Activated CD8-positive, alpha-beta T cell treated with anti-CD3 and anti-CD28 coated beads, Interleukin-2, amount 10 ng/mL, durations not matched to agents 7 days and 5 days (primary cell): ENCODE results near the gene NETO2. TPM values are rescaled to one million over a fixed set of nuclear protein-coding genes. Genes with fewer than 3 reads are reported as not detected.
"Not testable (repeated sequence)": the region's sequence is repeated elsewhere in the genome, so short reads cannot be mapped to it uniquely, and the experiment has no call there.

ENCODE experiments used
- ATAC-seq: fragments of 150-1000 bp; cut with Tn5 transposase; one replicate; pipeline ENCODE4 v1.10.0; 2021; ENCODE audit warnings: moderate library complexity
- CTCF ChIA-PET: fragments of 350-600 bp; sonication (Branson Sonifier 250); formaldehyde crosslinking; loops from one replicate; lab custom pipeline; 2021; ENCODE audit warnings: antibody characterized with exemption; lab: Charles Lee
- POLR2A ChIA-PET: fragments of 350-600 bp; sonication (Branson Sonifier 250); formaldehyde crosslinking; loops from one replicate; lab custom pipeline; 2021; ENCODE audit warnings: antibody characterized with exemption; lab: Charles Lee
- DNase-seq: peaks from one replicate; pipeline ENCODE4 v3.0.0-alpha.2; 2020
- H3K27ac Mint-ChIP-seq: one replicate; pipeline ENCODE4 v1.8.0; 2021; ENCODE audit warnings: mild to moderate bottlenecking, mixed read lengths
- H3K27me3 Mint-ChIP-seq: one replicate; pipeline ENCODE4 v1.8.0; 2021; ENCODE audit warnings: low read depth, mixed read lengths
- H3K36me3 Mint-ChIP-seq: one replicate; pipeline ENCODE4 v1.8.0; 2021; ENCODE audit warnings: low read depth, mixed read lengths
- H3K4me1 Mint-ChIP-seq: one replicate; pipeline ENCODE4 v1.8.0; 2021; ENCODE audit warnings: low read depth, mixed read lengths
- H3K4me3 Mint-ChIP-seq: one replicate; pipeline ENCODE4 v1.8.0; 2021; ENCODE audit warnings: mild to moderate bottlenecking, mixed read lengths
- H3K9me3 Mint-ChIP-seq: one replicate; pipeline ENCODE4 v1.8.0; 2022; ENCODE audit warnings: mixed read lengths; ENCODE audit not compliant: insufficient read depth
- total RNA-seq, 2 experiments: library from RNA; stranded (reverse); gene quantifications; one replicate each; pipeline ENCODE4 v1.2.3, GENCODE V29; 2021

Gene NETO2
- total RNA-seq, 2 experiments from 2014 or later: 3.4 to 4.1 TPM

GRCh38 chr16:47134550-47134949 is 9.2 kb downstream of the NETO2 start:
- CTCF ChIA-PET: no interaction called here
- no peaks in the 10 kb centered on the region for H3K27me3 Mint-ChIP-seq
- ATAC-seq: no peak
- POLR2A ChIA-PET: no interaction called here
- H3K4me3 Mint-ChIP-seq: no peak overlapping the region
- H3K27ac Mint-ChIP-seq: no peak overlapping the region
- H3K36me3 Mint-ChIP-seq: no peaks in the 10 kb centered on the region
- no peak for DNase-seq
- peaks cover 6% of the 10 kb centered on the region for H3K4me1 Mint-ChIP-seq
- H3K9me3 Mint-ChIP-seq: no peaks in the 10 kb centered on the region

GRCh38 chr16:47132308-47132707 is 11.4 kb downstream of the NETO2 start:
- ATAC-seq: no peak
- H3K27ac Mint-ChIP-seq: no peak overlapping the region
- H3K4me3 Mint-ChIP-seq: no peak overlapping the region

GRCh38 chr16:47129755-47130435 is 13.8 kb downstream of the NETO2 start:
- Mint-ChIP-seq H3K4me3 (no peak overlapping the region), H3K27me3 (no peaks in the 10 kb centered on the region), H3K9me3 (no peaks in the 10 kb centered on the region), H3K36me3 (peaks cover 2% of the 10 kb centered on the region), H3K4me1 (no peaks in the 10 kb centered on the region), H3K27ac (no peak overlapping the region)
- ChIA-PET CTCF (interaction anchor here (0.9 kb wide), 1 partner anchor 92 kb away, joined by 3 read pairs; no protein-coding TSS in a partner anchor), POLR2A (no interaction called here)
- DNase-seq (no peak), ATAC-seq (no peak)

More at GRCh38 chr16:47132308-47132707, 11.4 kb downstream of the NETO2 start:
- ChIA-PET CTCF (interaction anchor here (1.8 to 3.2 kb wide), 3 partner anchors 9 to 95 kb away, joined by 4 to 15 read pairs (median 11); no protein-coding TSS in a partner anchor), POLR2A (no interaction called here)
- Mint-ChIP-seq H3K27me3 (no peaks in the 10 kb centered on the region), H3K4me1 (peaks cover 1% of the 10 kb centered on the region), H3K36me3 (peaks cover 2% of the 10 kb centered on the region), H3K9me3 (no peaks in the 10 kb centered on the region)
- no peak for DNase-seq

- Mint-ChIP-seq H3K27ac (no peak overlapping the region), H3K4me1 (no peaks in the 10 kb centered on the region), H3K27me3 (no peaks in the 10 kb centered on the region), H3K9me3 (no peaks in the 10 kb centered on the region), H3K4me3 (no peak overlapping the region), H3K36me3 (peaks cover 2% of the 10 kb centered on the region)
- no peak for ATAC-seq
- DNase-seq: no peak
- ChIA-PET POLR2A (no interaction called here), CTCF (interaction anchor here (1.1 kb wide), 1 partner anchor 15 kb away, joined by 3 read pairs; no protein-coding TSS in a partner anchor)
These were observed 16.2 kb downstream of the NETO2 start for GRCh38 chr16:47127541-47127940.

DNA sequence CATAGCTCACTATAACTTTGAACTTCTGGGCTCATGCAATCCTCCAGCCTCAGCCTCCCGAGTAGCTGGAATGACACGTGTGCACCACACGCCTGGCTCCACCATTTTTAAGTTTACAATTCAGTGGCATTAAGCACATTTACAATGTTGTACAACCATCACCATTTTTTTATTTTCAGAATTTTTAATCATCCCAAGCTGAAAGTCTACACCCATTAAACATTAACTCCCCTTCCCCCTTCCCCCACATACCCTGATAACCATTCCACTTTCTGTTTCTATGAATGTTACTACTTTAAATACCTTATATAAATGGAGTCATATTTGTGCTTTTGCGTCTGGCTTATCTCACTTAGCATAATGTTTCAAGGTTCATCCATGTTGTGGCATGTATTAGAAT is 18.0 kb downstream of the NETO2 start:
- H3K27ac Mint-ChIP-seq: no peak overlapping the region
- ChIA-PET CTCF (interaction anchor here (1.0 to 1.2 kb wide), 2 partner anchors 11 to 17 kb away, joined by 3 to 5 read pairs; no protein-coding TSS in a partner anchor), POLR2A (no interaction called here)
- no peaks in the 10 kb centered on the region for H3K27me3 Mint-ChIP-seq
- no peaks in the 10 kb centered on the region for H3K9me3 Mint-ChIP-seq
- ATAC-seq (no peak), DNase-seq (no peak)
- H3K4me3 Mint-ChIP-seq: no peak overlapping the region
- H3K4me1 Mint-ChIP-seq: no peaks in the 10 kb centered on the region
- peaks cover 2% of the 10 kb centered on the region for H3K36me3 Mint-ChIP-seq

DNA sequence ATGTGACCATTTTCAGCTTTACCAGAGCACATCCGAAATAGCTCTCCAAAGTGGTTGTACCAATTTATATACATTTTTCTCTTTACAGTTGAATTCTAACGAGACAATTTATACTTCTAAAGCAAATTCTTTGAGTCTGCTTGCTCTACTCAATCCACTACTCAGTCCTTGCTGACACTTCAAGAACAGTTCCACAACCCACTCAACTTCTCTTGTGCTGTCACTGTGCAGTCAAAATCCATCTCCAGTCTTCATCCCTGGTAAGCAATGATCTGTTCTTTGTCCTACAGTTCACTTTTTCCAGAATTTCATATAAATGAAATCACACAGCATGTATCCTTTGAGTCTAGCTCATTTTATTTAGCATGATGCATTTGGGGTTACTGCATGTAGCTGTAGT is 30.6 kb downstream of the NETO2 start:
- no peaks in the 10 kb centered on the region for H3K9me3 Mint-ChIP-seq
- no peaks in the 10 kb centered on the region for H3K36me3 Mint-ChIP-seq
- no peaks in the 10 kb centered on the region for H3K27me3 Mint-ChIP-seq
- ChIA-PET CTCF (interaction anchor here (1.5 to 4.3 kb wide), 3 partner anchors 10 to 75 kb away, joined by 4 to 15 read pairs (median 9); no protein-coding TSS in a partner anchor), POLR2A (no interaction called here)
- no peak for ATAC-seq
- no peak for DNase-seq
- peaks cover 4% of the 10 kb centered on the region for H3K4me1 Mint-ChIP-seq
- H3K27ac Mint-ChIP-seq: no peak overlapping the region
- H3K4me3 Mint-ChIP-seq: no peak overlapping the region

GRCh38 chr16:47110939-47111338 is 32.8 kb downstream of the NETO2 start:
- no peak overlapping the region for H3K27ac Mint-ChIP-seq
- POLR2A ChIA-PET: interaction anchor here (0.6 kb wide), 1 partner anchor 482 kb away, joined by 3 read pairs; no protein-coding TSS in a partner anchor
- no peak overlapping the region for H3K4me3 Mint-ChIP-seq
- no peaks in the 10 kb centered on the region for H3K36me3 Mint-ChIP-seq
- DNase-seq (no peak), ATAC-seq (no peak)
- H3K27me3 Mint-ChIP-seq: no peaks in the 10 kb centered on the region
- no peaks in the 10 kb centered on the region for H3K9me3 Mint-ChIP-seq
- H3K4me1 Mint-ChIP-seq: peaks cover 4% of the 10 kb centered on the region
- CTCF ChIA-PET: no interaction called here

GRCh38 chr16:47109361-47109760 is 34.4 kb downstream of the NETO2 start:
- Mint-ChIP-seq H3K36me3 (no peaks in the 10 kb centered on the region), H3K4me3 (no peak overlapping the region), H3K9me3 (no peaks in the 10 kb centered on the region), H3K4me1 (no peaks in the 10 kb centered on the region), H3K27me3 (no peaks in the 10 kb centered on the region), H3K27ac (no peak overlapping the region)
- CTCF ChIA-PET: interaction anchor here (1.4 kb wide), 1 partner anchor 32 kb away, joined by 4 read pairs; no protein-coding TSS in a partner anchor
- ATAC-seq (no peak), DNase-seq (no peak)
- POLR2A ChIA-PET: no interaction called here

DNA sequence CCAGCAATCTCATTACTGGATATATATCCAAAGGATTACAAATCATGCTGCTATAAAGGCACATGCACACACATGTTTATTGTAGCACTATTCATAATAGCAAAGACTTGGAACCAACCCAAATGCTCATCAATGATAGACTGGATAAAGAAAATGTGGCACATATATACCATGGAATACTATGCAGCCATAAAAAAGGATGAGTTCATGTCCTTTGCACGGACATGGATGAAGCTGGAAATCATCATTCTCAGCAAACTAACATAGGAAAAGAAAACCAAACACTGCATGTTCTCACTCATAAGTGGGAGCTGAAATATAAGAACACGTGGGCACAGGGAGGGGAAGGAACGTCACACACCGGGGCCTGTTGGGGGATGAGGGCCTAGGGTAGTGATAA is 40.8 kb downstream of the NETO2 start:
- H3K27ac Mint-ChIP-seq, H3K4me1 Mint-ChIP-seq, POLR2A ChIA-PET, H3K27me3 Mint-ChIP-seq, CTCF ChIA-PET, ATAC-seq, H3K9me3 Mint-ChIP-seq, H3K4me3 Mint-ChIP-seq, H3K36me3 Mint-ChIP-seq, DNase-seq: not testable (repeated sequence)

DNA sequence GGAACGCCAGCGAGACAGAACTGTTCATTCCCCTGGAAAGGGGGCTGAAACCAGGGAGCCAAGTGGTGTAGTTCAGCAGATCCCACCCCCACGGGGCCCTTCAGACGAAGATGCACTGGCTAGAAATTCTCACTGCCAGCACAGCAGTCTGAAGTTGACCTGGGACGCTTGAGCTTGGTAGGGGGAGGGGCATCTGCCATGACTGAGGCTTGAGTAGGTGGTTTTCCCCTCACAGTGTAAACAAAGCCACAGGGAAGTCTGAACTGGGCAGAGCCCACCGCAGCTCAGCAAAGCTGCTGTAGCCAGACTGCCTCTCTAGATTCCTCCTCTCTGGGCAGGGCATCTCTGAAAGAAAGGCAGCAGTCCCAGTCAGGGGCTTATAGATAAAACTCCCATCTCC is 46.6 kb downstream of the NETO2 start:
- H3K4me1 Mint-ChIP-seq, H3K27me3 Mint-ChIP-seq, H3K4me3 Mint-ChIP-seq, H3K27ac Mint-ChIP-seq, H3K9me3 Mint-ChIP-seq, POLR2A ChIA-PET, ATAC-seq, H3K36me3 Mint-ChIP-seq, DNase-seq: not testable (repeated sequence)
- CTCF ChIA-PET: interaction anchor here (1.3 kb wide), 1 partner anchor 60 kb away, joined by 3 read pairs; no protein-coding TSS in a partner anchor

- ChIA-PET CTCF (interaction anchor here (1.3 kb wide), 1 partner anchor 59 kb away, joined by 3 read pairs; no protein-coding TSS in a partner anchor), POLR2A (no interaction called here)
- DNase-seq (no peak), ATAC-seq (no peak)
- peaks cover 2% of the 10 kb centered on the region for H3K27me3 Mint-ChIP-seq
- H3K9me3 Mint-ChIP-seq: peaks cover 3% of the 10 kb centered on the region
- no peak overlapping the region for H3K4me3 Mint-ChIP-seq
- H3K36me3 Mint-ChIP-seq: peaks cover 2% of the 10 kb centered on the region
- H3K27ac Mint-ChIP-seq: no peak overlapping the region
- H3K4me1 Mint-ChIP-seq: peaks cover 2% of the 10 kb centered on the region
These were observed 47.4 kb downstream of the NETO2 start for GRCh38 chr16:47096297-47096696.

- no peaks in the 10 kb centered on the region for H3K9me3 Mint-ChIP-seq
- DNase-seq: no peak
- ChIA-PET POLR2A (no interaction called here), CTCF (interaction anchor here (0.7 kb wide), 1 partner anchor 58 kb away, joined by 3 read pairs; no protein-coding TSS in a partner anchor)
- ATAC-seq: no peak
- no peaks in the 10 kb centered on the region for H3K36me3 Mint-ChIP-seq
- H3K27me3 Mint-ChIP-seq: no peaks in the 10 kb centered on the region
- H3K27ac Mint-ChIP-seq: no peak overlapping the region
- no peaks in the 10 kb centered on the region for H3K4me1 Mint-ChIP-seq
- no peak overlapping the region for H3K4me3 Mint-ChIP-seq
These were observed 59.5 kb downstream of the NETO2 start for GRCh38 chr16:47084198-47084597.
